GM21447 (cell line): Measurements from ENCODE around the gene SLC5A6.
"Not testable (repeated sequence)": the region's sequence is repeated elsewhere in the genome, so short reads cannot be mapped to it uniquely, and the experiment has no call there.

Source experiments
- ATAC-seq: cut with Tn5 transposase; IDR thresholded peaks from one replicate; pipeline ENCODE4 v1.9.1; 2021; ENCODE audit not compliant: unreplicated experiment

Gene SLC5A6

GRCh38 chr2:27208486-27209050 lies 3.5 kb downstream of the SLC5A6 start:
- ATAC-seq, result no peak

DNA sequence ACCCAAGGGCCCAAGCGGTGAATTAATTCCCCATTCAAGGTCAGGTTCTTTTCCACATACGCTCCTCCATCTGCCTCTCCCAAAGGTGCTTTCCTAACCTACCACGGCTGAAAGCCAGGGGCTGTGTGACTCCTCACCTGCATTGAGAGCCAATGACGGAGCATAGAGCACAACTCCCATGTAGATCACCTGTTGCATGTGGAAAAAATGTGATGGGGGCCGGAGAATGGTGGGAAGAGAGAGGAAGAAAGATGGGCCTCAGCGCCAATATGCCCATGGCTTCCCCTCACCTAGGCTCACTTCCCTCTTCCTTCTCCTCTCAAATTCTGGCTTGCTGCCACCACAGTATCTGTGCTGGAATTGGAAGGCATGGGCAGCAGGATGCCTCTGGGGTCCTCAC lies 5.7 kb downstream of the SLC5A6 start:
- no peak for ATAC-seq

DNA sequence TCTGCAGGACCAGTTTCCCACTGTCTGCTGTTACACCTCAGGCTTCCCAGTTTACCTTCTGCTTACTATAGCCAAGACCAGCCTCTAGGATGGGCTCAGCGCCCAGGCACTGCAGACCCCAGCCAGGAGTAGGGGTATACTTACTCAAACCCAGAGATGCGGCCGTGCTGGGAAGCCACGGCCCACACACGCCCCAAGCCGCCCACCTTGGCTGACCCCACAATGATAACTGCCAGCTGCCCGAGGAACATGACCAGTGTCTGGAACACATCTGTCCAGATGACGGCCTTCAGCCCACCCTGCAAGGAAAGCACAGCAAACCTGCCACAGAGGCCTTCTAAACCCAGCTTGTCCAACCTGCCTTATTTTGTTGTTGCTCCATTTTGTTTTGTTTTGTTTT lies 6.9 kb downstream of the SLC5A6 start:
- ATAC-seq, result no peak

GRCh38 chr2:27204566-27204965 lies 7.5 kb downstream of the SLC5A6 start:
- no peak for ATAC-seq

- ATAC-seq, result no peak
Observed at GRCh38 chr2:27203741-27204140, 8.3 kb downstream of the SLC5A6 start.

GRCh38 chr2:27202854-27203253 lies 9.2 kb downstream of the SLC5A6 start:
- ATAC-seq, result no peak

DNA sequence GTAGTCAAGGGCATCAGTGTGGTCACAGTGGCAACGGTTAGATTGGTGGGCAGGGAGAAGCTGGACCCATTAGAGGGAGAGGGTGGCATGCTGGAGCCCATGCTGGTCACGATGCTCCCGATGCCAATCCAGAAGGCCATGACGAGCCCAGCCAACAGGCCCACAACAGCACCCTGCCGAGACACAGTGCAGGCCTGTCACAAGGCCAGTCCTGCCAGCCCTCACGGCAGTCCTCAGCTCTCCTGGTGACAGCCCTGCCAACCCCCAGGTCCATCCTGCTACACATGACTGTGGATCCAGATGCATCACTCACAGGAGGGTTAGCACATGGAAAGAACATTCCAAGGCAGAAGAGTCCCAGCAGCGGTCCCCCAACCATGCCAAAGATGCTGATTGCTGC lies 10.4 kb downstream of the SLC5A6 start:
- no peak for ATAC-seq

GRCh38 chr2:27199241-27199640 lies 12.8 kb downstream of the SLC5A6 start:
- no peak for ATAC-seq

GRCh38 chr2:27198627-27199026 lies 13.4 kb downstream of the SLC5A6 start:
- no peak for ATAC-seq

DNA sequence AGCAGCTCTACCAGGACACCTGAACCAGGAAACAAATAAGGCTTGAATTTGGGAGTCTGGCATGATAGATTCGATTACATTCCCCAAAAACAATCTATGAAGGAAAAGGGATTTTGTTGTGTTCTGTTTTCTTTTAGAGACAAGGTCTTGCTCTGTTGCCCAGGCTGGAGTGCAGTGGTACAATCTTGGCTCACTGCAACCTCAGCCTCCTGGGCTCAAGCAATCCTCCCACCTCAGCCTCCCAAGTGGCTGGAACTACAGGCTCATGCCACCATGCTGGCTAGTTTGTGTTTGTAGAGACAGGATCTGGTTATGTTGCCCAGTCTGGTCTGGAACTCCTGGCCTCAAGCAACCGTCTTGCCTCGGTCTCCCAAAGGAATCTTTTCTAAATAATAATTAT lies 14.0 kb downstream of the SLC5A6 start:
- ATAC-seq, result not testable (repeated sequence)

DNA sequence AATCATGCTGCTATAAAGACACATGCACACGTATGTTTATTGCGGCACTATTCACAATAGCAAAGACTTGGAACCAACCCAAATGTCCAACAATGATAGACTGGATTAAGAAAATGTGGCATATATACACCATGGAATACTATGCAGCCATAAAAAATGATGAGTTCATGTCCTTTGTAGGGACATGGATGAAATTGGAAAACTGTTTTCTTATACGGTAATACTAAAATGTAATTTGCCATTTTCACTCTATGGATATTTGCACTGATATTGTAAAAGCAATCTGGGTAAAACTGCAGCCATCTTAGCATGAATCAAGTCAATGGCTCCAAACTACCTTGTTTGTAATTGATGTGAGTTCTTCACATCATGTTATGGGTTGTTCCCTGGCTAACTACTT lies 16.3 kb downstream of the SLC5A6 start:
- ATAC-seq, result not testable (repeated sequence)

- ATAC-seq, result no peak
Observed at GRCh38 chr2:27194538-27195354, 17.3 kb downstream of the SLC5A6 start.

GRCh38 chr2:27191070-27191829 lies 20.8 kb downstream of the SLC5A6 start:
- ATAC-seq, result no peak

DNA sequence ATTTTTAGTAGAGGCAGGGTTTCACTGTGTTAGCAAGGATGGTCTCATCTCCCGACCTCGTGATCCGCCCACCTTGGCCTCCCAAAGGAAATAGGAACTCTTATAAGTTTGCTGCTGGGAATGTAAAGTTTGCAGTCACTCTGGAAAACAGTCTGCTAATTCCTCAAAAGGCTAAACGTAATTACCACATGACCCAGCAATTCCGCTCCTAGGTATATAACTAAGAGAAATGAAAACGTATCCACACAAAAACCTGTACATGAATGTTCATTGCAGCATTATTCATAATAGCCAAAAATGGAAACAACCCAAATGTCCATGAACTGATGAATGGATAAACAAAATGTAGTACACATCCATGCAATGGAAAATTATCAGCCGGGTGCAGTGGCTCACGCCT lies 22.1 kb downstream of the SLC5A6 start:
- ATAC-seq, result no peak

DNA sequence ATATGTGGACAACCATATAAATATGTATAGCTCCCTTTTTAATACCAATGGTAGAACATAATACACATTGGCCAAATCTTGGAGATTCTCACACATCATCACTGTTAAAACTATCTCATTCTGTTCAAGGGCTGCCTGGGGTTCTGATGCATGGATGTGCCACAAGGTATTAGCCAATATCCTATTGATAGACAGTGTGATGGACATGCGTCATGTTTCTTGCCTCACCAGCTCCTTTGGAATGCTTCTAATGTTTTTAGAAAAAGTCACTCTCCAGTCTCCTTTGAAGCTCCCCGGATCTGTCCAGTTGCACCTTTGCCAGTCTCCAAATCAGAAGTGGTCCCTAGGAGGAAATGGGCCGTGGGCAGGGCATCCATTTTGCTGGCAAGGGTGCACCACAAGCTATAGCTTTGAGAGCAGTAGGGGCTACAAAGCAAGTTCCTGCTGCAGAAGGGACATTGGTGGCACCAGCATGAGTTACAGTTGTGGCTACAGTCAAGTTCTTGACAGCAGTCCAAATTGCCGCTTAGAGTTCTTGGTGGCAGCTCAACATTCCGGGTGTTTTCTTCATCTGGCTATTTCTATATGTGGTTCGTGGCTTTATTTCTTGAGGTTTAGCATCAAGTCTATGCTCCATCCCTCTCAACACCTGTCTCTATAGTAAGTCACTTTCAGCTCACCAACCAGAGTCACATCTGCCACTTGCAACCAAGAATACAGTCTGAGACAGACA lies 25.3 kb downstream of the SLC5A6 start:
- ATAC-seq, result no peak

- ATAC-seq, result no peak
Observed at GRCh38 chr2:27185331-27186026, 26.6 kb downstream of the SLC5A6 start.

DNA sequence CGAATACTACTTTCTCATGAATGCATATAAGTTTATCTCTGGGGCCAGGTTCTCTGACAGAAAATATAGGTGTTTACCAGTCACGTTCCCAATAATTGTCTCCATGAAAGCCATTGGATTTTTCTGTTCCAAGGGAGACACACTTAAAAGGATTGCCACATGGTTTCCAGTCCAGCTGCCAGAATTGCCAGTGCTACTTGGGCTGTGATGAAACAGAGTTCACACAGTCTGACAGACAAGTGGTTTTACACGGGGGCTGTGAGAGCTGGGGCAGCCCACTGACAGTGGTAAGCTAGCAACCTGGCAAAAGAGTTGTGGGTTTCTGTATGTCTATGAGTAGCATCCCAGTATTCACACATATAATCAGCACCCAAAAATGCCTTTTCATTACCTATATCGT lies 28.0 kb downstream of the SLC5A6 start:
- no peak for ATAC-seq

GRCh38 chr2:27182346-27182745 lies 29.7 kb downstream of the SLC5A6 start:
- ATAC-seq, result no peak

- ATAC-seq, result no peak
Observed at GRCh38 chr2:27179344-27180000, 32.6 kb downstream of the SLC5A6 start.

- ATAC-seq, result no peak
Observed at GRCh38 chr2:27178469-27178868, 33.6 kb downstream of the SLC5A6 start.
